ENCODE results near the gene LRCOL1. TPM values are rescaled to one million over a fixed set of nuclear protein-coding genes. Genes with fewer than 3 reads are reported as not detected.
"Not testable (repeated sequence)": the region's sequence is repeated elsewhere in the genome, so short reads cannot be mapped to it uniquely, and the experiment has no call there.

Gene LRCOL1
- total and polyA plus RNA-seq, 4 donors, result 0.47 to 0.72 (median 0.59) TPM; not detected in 1

DNA sequence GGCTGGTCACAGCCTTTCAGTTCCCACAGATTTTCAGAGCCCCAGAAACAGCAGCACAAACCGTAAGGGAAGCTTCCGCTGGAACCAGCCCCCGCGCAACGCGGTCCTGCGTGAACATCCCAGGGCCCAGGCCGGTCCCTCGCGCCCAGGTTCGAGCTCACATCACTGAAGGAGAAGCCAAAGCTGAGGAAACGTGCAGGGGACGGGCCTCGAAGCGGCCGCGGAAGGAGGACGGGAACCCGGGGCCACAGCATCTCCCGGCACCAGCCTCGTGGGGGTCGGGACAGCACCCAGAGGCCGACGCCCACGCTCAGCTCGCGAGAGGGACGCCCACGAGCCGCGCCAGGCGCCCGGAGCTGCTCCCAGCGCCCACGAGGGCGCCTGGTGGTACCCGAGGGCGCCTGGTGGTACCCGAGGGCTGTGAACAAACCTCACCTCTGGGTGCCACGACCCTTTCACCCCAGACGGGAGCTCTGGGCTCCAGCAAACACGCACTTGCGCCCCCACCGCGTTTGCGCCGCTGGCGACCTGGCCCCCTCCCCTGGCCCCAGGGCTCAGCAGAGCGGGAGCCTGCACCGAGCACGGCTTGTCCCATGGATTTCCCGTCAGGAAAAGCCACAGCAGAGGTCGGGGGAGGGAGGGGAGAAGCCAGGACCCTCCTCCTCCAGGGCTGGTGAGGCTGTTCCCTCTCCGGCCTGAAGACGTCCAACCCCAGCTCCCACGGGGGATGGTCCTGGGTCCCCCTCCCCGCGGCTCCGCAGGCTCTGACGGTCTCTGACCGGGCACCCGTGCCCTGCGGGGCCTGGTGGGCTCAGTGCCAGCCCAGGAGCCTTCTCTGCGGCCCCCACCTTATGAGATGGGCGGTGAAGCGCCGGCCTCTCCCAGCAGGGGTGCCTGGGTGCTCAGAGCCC is 6.9 kb downstream of the LRCOL1 start:
- Histone ChIP-seq H3K27ac (ENCODE audit: low read depth, low read length) (no peak overlapping the region), H3K36me3 (ENCODE audit: control insufficient read depth, insufficient read depth, low read length) (no peaks in the 10 kb centered on the region), H3K27me3 (ENCODE audit: control insufficient read depth, insufficient read depth, low read length) (peaks cover 40% of the 10 kb centered on the region), H3K4me3 (ENCODE audit: low read depth, low read length) (peak overlapping the region; percentile 3), H3K4me1 (ENCODE audit: control insufficient read depth, insufficient read depth, low read length) (peaks cover 43% of the 10 kb centered on the region), H3K9me3 (ENCODE audit: control insufficient read depth, insufficient read depth, low read length) (no peaks in the 10 kb centered on the region)
- DNase-seq (ENCODE audit: low read depth in 4 of 6, low spot score in 6 of 6), result no peak
- WGBS (ENCODE audit: insufficient coverage), result 41% methylated on average over 67 of the region's 67 CpGs

DNA sequence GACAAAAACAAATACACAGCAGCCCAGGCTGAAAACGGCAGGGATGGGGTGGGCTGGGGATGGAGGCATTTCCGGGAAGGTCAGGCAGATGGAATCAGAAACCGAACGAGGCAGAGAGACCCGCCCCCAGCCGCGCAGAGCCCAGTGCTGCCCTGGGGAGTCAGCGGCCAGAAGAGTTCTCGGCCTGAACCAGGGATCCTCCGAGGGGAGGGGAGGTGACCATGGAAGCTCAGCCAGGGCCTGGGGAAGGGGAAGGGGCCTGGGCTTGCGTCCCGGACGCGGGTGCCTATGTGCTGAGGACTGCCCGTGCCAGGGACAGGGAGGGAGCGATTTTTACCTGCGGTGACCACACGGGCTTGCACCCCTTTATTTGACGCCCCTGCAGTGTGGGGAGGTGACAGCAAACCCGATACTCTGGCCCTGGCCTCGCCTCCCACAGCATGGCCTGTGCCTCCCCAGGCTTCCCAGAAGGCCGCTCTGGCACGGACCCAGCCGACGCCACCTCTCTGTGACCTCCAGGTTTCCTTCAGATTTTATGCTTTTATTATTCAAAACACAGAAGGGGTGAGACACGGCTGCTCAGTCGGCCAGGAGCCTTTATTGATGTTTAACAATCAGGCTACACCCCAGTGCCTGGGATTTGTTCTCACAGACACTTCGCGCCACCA is 7.7 kb downstream of the LRCOL1 start:
- H3K9me3 ChIP-seq (ENCODE audit: control insufficient read depth, insufficient read depth, low read length), result no peaks in the 10 kb centered on the region
- no peak overlapping the region for H3K27ac ChIP-seq (ENCODE audit: low read depth, low read length)
- H3K4me3 ChIP-seq (ENCODE audit: low read depth, low read length), result no peak overlapping the region
- H3K36me3 ChIP-seq (ENCODE audit: control insufficient read depth, insufficient read depth, low read length), result no peaks in the 10 kb centered on the region
- peaks cover 44% of the 10 kb centered on the region for H3K4me1 ChIP-seq (ENCODE audit: control insufficient read depth, insufficient read depth, low read length)
- peak in 1 of 6 donors; percentile 36 for DNase-seq (ENCODE audit: low read depth in 4 of 6, low spot score in 6 of 6)
- 28% methylated on average over 29 of the region's 29 CpGs for WGBS (ENCODE audit: insufficient coverage)
- H3K27me3 ChIP-seq (ENCODE audit: control insufficient read depth, insufficient read depth, low read length), result peaks cover 40% of the 10 kb centered on the region

DNA sequence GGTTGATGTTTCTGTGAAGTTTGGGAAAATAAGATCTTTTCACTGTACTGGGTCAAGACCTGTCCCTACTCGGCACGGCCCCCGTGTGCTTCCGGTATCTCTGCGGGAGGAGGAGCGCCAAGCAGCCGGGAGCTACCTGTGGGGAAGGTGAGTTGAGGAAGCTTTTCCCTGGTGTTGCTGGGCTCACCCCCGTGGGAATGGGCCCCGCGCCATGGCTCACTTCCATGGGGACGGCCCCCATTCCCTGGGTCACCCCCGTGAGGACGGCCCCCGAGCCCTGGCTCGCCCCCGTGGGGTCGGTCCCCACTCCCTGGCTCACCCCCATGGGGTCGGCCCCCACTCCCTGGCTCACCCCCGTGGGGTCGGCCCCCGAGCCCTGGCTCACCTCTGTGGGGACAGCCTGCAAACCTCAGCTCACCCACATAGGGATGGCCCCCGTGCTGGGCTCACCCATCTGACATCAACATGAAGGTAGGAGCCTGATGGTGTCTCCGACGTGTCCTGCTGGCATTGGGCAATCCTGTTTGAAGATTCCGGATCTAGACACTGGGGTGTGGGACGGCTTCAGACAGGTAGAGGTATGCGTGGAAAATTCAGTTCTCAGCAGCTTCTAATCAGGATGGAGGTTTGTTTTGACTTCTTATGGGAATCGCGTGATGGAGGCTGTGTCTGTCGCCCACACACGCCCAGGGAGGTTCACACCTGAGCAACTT is 9.1 kb downstream of the LRCOL1 start:
- Histone ChIP-seq H3K4me3 (ENCODE audit: low read depth, low read length) (no peak overlapping the region), H3K4me1 (ENCODE audit: control insufficient read depth, insufficient read depth, low read length) (peaks cover 44% of the 10 kb centered on the region), H3K27ac (ENCODE audit: low read depth, low read length) (no peak overlapping the region), H3K27me3 (ENCODE audit: control insufficient read depth, insufficient read depth, low read length) (peaks cover 35% of the 10 kb centered on the region), H3K36me3 (ENCODE audit: control insufficient read depth, insufficient read depth, low read length) (no peaks in the 10 kb centered on the region), H3K9me3 (ENCODE audit: control insufficient read depth, insufficient read depth, low read length) (no peaks in the 10 kb centered on the region)
- no peak for DNase-seq (ENCODE audit: low read depth in 4 of 6, low spot score in 6 of 6)
- WGBS (ENCODE audit: insufficient coverage), result 86% methylated on average over 22 of the region's 31 CpGs

DNA sequence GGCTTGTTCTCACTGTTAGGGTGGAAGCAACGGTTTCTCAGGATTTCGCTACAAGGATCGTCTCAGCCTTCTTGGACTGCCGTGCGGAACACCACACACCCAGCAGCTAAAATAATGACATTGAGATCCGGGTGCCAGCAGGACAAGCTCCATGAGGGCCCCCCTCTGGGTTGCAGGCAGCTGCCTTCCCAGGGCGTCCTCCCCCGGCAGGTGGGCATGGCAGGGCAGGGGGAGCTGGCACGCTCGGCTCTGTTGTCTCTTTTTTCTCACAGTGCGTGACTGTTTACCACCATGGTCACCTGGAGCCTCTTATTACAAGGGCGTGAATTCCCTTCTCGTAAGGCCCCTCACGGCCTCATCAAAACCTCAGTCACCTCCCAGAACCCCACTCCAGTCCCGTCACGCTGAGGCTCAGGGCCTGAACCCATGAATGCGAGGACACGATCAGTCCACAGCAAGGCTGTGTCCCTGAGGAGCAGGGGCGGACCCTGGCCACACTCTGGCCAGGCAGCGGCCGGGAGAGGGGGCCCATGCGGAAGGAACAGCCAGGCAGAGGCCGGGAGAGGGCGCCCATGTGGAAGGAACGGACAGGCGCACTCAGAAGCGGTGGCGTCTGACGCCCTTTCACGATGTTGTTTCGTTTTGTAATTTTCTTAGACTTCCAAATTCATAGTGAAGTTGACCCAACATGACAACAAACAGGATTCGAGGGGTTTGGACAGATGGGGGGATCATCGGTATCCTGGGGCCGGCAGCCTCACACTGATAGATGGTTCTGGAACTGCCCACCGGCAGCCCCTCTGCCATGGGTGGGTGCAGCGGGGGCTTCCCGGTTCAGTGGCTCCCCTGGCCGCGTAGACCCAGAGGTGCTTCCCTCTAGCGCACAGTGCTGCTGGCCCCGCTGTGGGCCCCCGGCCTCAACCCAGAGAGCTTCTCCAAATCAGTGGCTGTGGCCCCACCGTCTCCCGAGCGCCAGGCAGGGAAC is 10.0 kb downstream of the LRCOL1 start:
- H3K4me1 ChIP-seq (ENCODE audit: control insufficient read depth, insufficient read depth, low read length), result peaks cover 44% of the 10 kb centered on the region
- no peak overlapping the region for H3K27ac ChIP-seq (ENCODE audit: low read depth, low read length)
- H3K4me3 ChIP-seq (ENCODE audit: low read depth, low read length), result peak overlapping the region; percentile 26
- H3K9me3 ChIP-seq (ENCODE audit: control insufficient read depth, insufficient read depth, low read length), result no peaks in the 10 kb centered on the region
- H3K27me3 ChIP-seq (ENCODE audit: control insufficient read depth, insufficient read depth, low read length), result peaks cover 38% of the 10 kb centered on the region
- WGBS (ENCODE audit: insufficient coverage), result 27% methylated on average over 39 of the region's 45 CpGs
- H3K36me3 ChIP-seq (ENCODE audit: control insufficient read depth, insufficient read depth, low read length), result no peaks in the 10 kb centered on the region
- DNase-seq (ENCODE audit: low read depth in 4 of 6, low spot score in 6 of 6), result peak in 4 of 6 donors; percentile 44 to 82 (median 63)

DNA sequence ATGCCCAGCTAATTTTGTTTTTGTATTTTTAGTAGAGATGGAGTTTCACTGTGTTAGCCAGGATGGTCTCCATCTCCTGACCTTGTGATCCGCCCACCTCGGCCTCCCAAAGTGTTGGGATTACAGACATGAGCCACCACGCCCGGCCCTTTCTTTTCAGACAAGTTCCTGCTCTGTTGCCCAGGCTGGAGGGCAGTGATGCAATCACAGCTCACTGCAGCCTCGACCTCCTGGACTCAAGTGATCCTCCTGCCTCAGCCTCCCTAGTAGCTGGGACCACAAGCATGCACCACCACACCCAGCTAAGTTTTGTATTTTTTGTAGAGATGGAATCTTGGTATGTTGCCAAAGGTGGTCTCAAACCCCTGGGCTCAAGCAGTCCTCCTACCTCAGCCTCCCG is 10.9 kb downstream of the LRCOL1 start:
- Histone ChIP-seq H3K27me3 (ENCODE audit: control insufficient read depth, insufficient read depth, low read length) (peaks cover 32% of the 10 kb centered on the region), H3K4me1 (ENCODE audit: control insufficient read depth, insufficient read depth, low read length) (peaks cover 42% of the 10 kb centered on the region)
- not testable (repeated sequence) for H3K9me3 ChIP-seq (ENCODE audit: control insufficient read depth, insufficient read depth, low read length); H3K36me3 ChIP-seq (ENCODE audit: control insufficient read depth, insufficient read depth, low read length); DNase-seq (ENCODE audit: low read depth in 4 of 6, low spot score in 6 of 6); H3K27ac ChIP-seq (ENCODE audit: low read depth, low read length); H3K4me3 ChIP-seq (ENCODE audit: low read depth, low read length)
- WGBS (ENCODE audit: insufficient coverage), result 87% methylated on average over 4 of the region's 6 CpGs

DNA sequence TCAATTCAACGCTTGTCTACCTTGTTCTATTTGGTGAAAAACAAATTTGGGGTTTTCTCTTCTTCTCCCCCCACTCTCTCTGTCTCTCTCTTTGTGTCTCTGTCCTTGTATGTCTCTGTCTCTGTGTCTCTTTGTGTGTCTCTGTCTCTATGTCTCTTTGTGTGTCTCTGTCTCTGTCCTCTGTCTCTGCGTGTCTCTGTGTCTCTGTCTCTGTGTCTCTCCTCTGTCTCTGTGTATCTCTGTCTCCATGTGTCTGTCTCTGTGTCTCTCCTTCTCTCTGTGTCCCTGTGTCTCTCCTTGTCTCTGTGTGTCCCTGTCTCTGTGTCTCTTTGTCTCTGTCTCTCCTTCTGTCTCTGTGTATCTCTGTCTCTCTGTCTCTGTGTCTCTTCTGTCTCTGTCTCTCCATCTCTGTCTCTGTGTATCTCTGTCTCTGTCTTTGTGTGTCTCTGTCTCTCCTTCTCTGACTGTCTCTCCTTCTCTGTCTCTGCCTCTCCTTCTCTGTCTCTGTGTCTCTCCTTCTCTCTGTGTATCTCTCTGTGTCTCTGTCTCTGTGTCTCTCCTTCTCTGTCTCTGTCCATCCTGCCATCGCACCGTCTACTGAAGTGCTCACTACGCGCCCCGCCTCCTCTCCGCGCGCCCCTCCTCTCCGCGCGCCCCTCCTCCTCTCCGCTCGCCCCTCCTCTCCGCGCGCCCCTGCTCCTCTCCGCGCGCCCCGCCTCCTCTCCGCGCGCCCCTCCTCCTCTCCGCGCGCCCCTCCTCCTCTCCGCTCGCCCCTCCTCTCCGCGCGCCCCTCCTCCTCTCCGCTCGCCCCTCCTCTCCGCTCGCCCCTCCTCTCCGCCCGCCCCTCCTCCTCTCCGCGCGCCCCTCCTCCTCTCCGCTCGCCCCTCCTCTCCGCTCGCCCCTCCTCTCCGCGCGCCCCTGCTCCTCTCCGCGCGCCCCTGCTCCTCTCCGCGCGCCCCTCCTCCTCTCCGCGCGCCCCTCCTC is 12.8 kb downstream of the LRCOL1 start:
- Histone ChIP-seq H3K4me3 (ENCODE audit: low read depth, low read length) (no peak overlapping the region), H3K36me3 (ENCODE audit: control insufficient read depth, insufficient read depth, low read length) (no peaks in the 10 kb centered on the region), H3K9me3 (ENCODE audit: control insufficient read depth, insufficient read depth, low read length) (no peaks in the 10 kb centered on the region), H3K27me3 (ENCODE audit: control insufficient read depth, insufficient read depth, low read length) (peaks cover 14% of the 10 kb centered on the region), H3K4me1 (ENCODE audit: control insufficient read depth, insufficient read depth, low read length) (peaks cover 38% of the 10 kb centered on the region), H3K27ac (ENCODE audit: low read depth, low read length) (no peak overlapping the region)
- WGBS (ENCODE audit: insufficient coverage), result 42% methylated on average over 1 of the region's 58 CpGs
- DNase-seq (ENCODE audit: low read depth in 4 of 6, low spot score in 6 of 6), result peak in 3 of 6 donors; percentile 57 to 84 (median 79)

DNA sequence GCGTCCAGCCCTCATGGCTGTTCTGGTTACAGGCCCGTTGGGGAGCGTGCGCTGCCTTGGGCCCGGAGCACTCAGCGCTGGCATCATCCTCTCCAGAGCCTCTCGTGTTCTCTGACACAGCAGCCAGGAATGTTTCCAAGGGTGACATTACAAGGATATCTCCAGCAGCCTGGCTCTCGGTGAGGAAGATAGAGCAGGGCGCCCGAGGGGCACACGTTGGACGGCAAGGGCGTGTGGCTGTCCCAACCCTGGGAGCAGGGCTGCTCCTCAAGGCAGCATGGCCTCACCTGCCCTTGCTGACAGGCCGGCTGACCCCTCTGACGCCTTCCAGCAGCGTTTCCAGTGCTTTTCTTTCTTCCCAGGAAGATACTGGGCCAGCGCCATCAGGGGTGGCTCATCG is 14.4 kb downstream of the LRCOL1 start:
- Histone ChIP-seq H3K36me3 (ENCODE audit: control insufficient read depth, insufficient read depth, low read length) (no peaks in the 10 kb centered on the region), H3K4me1 (ENCODE audit: control insufficient read depth, insufficient read depth, low read length) (peaks cover 31% of the 10 kb centered on the region), H3K9me3 (ENCODE audit: control insufficient read depth, insufficient read depth, low read length) (no peaks in the 10 kb centered on the region), H3K27me3 (ENCODE audit: control insufficient read depth, insufficient read depth, low read length) (peaks cover 8% of the 10 kb centered on the region), H3K27ac (ENCODE audit: low read depth, low read length) (no peak overlapping the region), H3K4me3 (ENCODE audit: low read depth, low read length) (no peak overlapping the region)
- DNase-seq (ENCODE audit: low read depth in 4 of 6, low spot score in 6 of 6), result no peak
- WGBS (ENCODE audit: insufficient coverage), result 75% methylated on average over 17 of the region's 18 CpGs

DNA sequence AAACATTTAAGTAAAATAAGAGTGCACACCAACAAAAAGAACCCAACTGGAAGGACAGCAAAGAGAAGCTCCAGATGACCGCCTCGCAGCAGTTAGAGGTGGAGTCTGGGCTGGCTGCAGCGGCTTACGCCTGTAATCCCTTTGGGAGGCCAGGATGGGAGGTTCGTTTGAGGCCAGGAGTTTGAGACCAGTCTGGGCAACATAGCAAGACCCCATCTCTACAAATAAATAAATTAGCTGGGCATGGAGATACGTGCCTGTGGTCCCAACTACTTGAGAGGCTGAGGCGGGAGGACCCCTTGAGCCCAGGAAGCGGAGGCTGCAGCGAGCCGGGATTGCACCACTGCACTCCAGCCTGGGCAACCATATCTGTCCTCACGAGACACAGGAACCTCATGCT is 15.2 kb downstream of the LRCOL1 start:
- H3K4me1 ChIP-seq (ENCODE audit: control insufficient read depth, insufficient read depth, low read length), result peaks cover 23% of the 10 kb centered on the region
- peaks cover 6% of the 10 kb centered on the region for H3K27me3 ChIP-seq (ENCODE audit: control insufficient read depth, insufficient read depth, low read length)
- no peak overlapping the region for H3K27ac ChIP-seq (ENCODE audit: low read depth, low read length)
- 75% methylated on average over 7 of the region's 11 CpGs for WGBS (ENCODE audit: insufficient coverage)
- H3K9me3 ChIP-seq (ENCODE audit: control insufficient read depth, insufficient read depth, low read length), result no peaks in the 10 kb centered on the region
- H3K36me3 ChIP-seq (ENCODE audit: control insufficient read depth, insufficient read depth, low read length), result no peaks in the 10 kb centered on the region
- no peak for DNase-seq (ENCODE audit: low read depth in 4 of 6, low spot score in 6 of 6)
- no peak overlapping the region for H3K4me3 ChIP-seq (ENCODE audit: low read depth, low read length)
